H1 (cell line): ENCODE measurements around the gene SLC34A1. TPM values are rescaled to one million over a fixed set of nuclear protein-coding genes. Genes with fewer than 3 reads are reported as not detected.

Experiments
- CTCF ChIA-PET: fragments of 300-600 bp; sonication (Branson Sonifier 250); formaldehyde crosslinking; loops from one replicate; lab custom pipeline; 2021; ENCODE audit not compliant: partially characterized antibody; lab: Charles Lee
- POLR2A ChIA-PET: fragments of 300-600 bp; sonication (Branson Sonifier 250); formaldehyde crosslinking; loops from one replicate; lab custom pipeline; 2021; ENCODE audit warnings: inconsistent platforms; ENCODE audit not compliant: partially characterized antibody; lab: Charles Lee
- DNase-seq, 2 experiments: peaks; one replicate each; pipeline versions ENCODE4 v3.0.0 to v3.0.0-alpha.2; 2010 to 2022; ENCODE audit warnings: low spot score in 2 of 2, low read depth in 1 of 2, mixed read lengths in 1 of 2
- FAIRE-seq: peaks from 2 replicates; lab custom pipeline; 2011; peaks lifted over from hg19 to GRCh38; lab: Jason Lieb, UNC
- H2AFZ ChIP-seq: 2 replicates; pipeline ENCODE4 v1.8.1; 2012; ENCODE audit warnings: low read length, inconsistent platforms
- H2AK5ac ChIP-seq: 2 replicates; pipeline ENCODE4 v1.6.1; 2013; ENCODE audit warnings: low read depth, low read length
- H2BK120ac ChIP-seq: replicated peaks from 2 replicates; pipeline ENCODE3; 2013; ENCODE audit warnings: low read depth, low read length, inconsistent platforms
- H2BK12ac ChIP-seq: 2 replicates; pipeline ENCODE4 v1.6.1; 2013; ENCODE audit warnings: low read depth, low read length
- H2BK15ac ChIP-seq: 2 replicates; pipeline ENCODE4 v1.6.1; 2013; ENCODE audit warnings: low read length
- H2BK20ac ChIP-seq: 2 replicates; pipeline ENCODE4 v1.6.1; 2013; ENCODE audit warnings: low read length
- H2BK5ac ChIP-seq: 2 replicates; pipeline ENCODE4 v1.6.1; 2013; ENCODE audit warnings: low read depth, low read length
- H3K14ac ChIP-seq: 2 replicates; pipeline ENCODE4 v1.6.1; 2013; ENCODE audit warnings: inconsistent platforms; ENCODE audit not compliant: insufficient read length
- H3K18ac ChIP-seq: 2 replicates; pipeline ENCODE4 v1.6.1; 2013; ENCODE audit warnings: low read length; ENCODE audit errors: extremely low read depth
- H3K23ac ChIP-seq: 2 replicates; pipeline ENCODE4 v1.6.1; 2013; ENCODE audit warnings: inconsistent platforms; ENCODE audit not compliant: insufficient read length
- H3K23me2 ChIP-seq: 2 replicates; pipeline ENCODE4 v1.6.1; 2013; ENCODE audit warnings: low read depth, low read length
- H3K27ac ChIP-seq: 2 replicates; pipeline ENCODE4 v1.6.1; 2011; ENCODE audit warnings: low read depth, low read length, inconsistent platforms
- H3K27me3 ChIP-seq, 4 experiments: replicated peaks in 1 of 4; 1 replicate in 1 of 4; 2 replicates in 3 of 4; pipeline versions ENCODE4 v1.6.1 to v1.8.1; 2011 to 2013; ENCODE audit warnings: low read length in 3 of 4, mild to moderate bottlenecking in 3 of 4, inconsistent platforms in 2 of 4, mixed read lengths in 2 of 4, moderate library complexity in 1 of 4; ENCODE audit not compliant: control insufficient read depth in 3 of 4, insufficient read depth in 3 of 4; ENCODE audit errors: extremely low read depth in 1 of 4
- H3K36me3 ChIP-seq, 4 experiments: 2 replicates each; pipeline versions ENCODE4 v1.6.1 to v1.8.1; 2011 to 2013; ENCODE audit warnings: mild to moderate bottlenecking in 4 of 4, low read length in 3 of 4, moderate library complexity in 2 of 4, control low read depth in 1 of 4, inconsistent platforms in 1 of 4; ENCODE audit not compliant: insufficient read depth in 4 of 4, control insufficient read depth in 2 of 4
- H3K4ac ChIP-seq: replicated peaks from 2 replicates; pipeline ENCODE3; 2013; ENCODE audit warnings: low read length, low read depth, mixed read lengths, inconsistent platforms; ENCODE audit not compliant: insufficient read length
- H3K4me1 ChIP-seq, 4 experiments: replicated peaks in 1 of 4; 1 replicate in 1 of 4; 2 replicates in 3 of 4; pipeline versions ENCODE4 v1.6.1 to v1.8.1; 2011 to 2013; ENCODE audit warnings: low read length in 3 of 4, inconsistent platforms in 2 of 4, mixed read lengths in 1 of 4; ENCODE audit not compliant: insufficient read depth in 4 of 4, control insufficient read depth in 3 of 4
- H3K4me2 ChIP-seq, 2 experiments: 2 replicates each; pipeline versions ENCODE4 v1.6.1 to v1.8.1; 2011 to 2013; ENCODE audit warnings: low read depth in 2 of 2, low read length in 2 of 2, control low read depth in 1 of 2, inconsistent platforms in 1 of 2, mild to moderate bottlenecking in 1 of 2; ENCODE audit not compliant: insufficient read depth in 1 of 2
- H3K4me3 ChIP-seq, 4 experiments: fragments of 200-600, 300-600 bp in 1 of 4; sonication (generic), shearing (Covaris generic), sonication (Bioruptor Twin) in 1 of 4; 2 replicates each; pipeline versions ENCODE4 v1.5.1 to v1.8.1; 2011 to 2016; ENCODE audit warnings: low read length in 4 of 4, low read depth in 3 of 4, control low read depth in 2 of 4, inconsistent platforms in 2 of 4, mild to moderate bottlenecking in 2 of 4, mixed read lengths in 1 of 4, moderate library complexity in 1 of 4; ENCODE audit not compliant: insufficient read depth in 2 of 4; ENCODE audit errors: extremely low read depth in 1 of 4
- H3K56ac ChIP-seq: replicated peaks from 2 replicates; pipeline ENCODE3; 2013; ENCODE audit warnings: low read depth, mild to moderate bottlenecking, mixed read lengths, low read length, inconsistent platforms; ENCODE audit not compliant: insufficient read length
- H3K79me1 ChIP-seq: 2 replicates; pipeline ENCODE4 v1.6.1; 2013; ENCODE audit warnings: low read depth, low read length, control low read depth
- H3K79me2 ChIP-seq, 2 experiments: 2 replicates each; pipeline versions ENCODE4 v1.6.1 to v1.8.1; 2012 to 2013; ENCODE audit warnings: low read length in 2 of 2, mild to moderate bottlenecking in 2 of 2, inconsistent platforms in 1 of 2; ENCODE audit not compliant: insufficient read depth in 2 of 2, control insufficient read depth in 1 of 2
- H3K9ac ChIP-seq, 4 experiments: replicated peaks in 1 of 4; 1 replicate in 1 of 4; 2 replicates in 3 of 4; pipeline versions ENCODE4 v1.6.1 to v1.8.1; 2011 to 2013; ENCODE audit warnings: low read depth in 3 of 4, low read length in 3 of 4, control low read depth in 2 of 4, mild to moderate bottlenecking in 2 of 4, moderate library complexity in 2 of 4, inconsistent platforms in 1 of 4; ENCODE audit errors: extremely low read depth in 1 of 4
- H3K9me3 ChIP-seq, 2 experiments: 2 replicates each; pipeline versions ENCODE4 v1.6.1 to v1.8.1; 2012 to 2013; ENCODE audit warnings: mild to moderate bottlenecking in 2 of 2, moderate library complexity in 2 of 2, control low read depth in 1 of 2, inconsistent platforms in 1 of 2, low read depth in 1 of 2, low read length in 1 of 2, mixed read lengths in 1 of 2; ENCODE audit not compliant: insufficient read depth in 2 of 2
- H4K20me1 ChIP-seq, 2 experiments: replicated peaks in 1 of 2; 2 replicates each; pipeline versions ENCODE3 to v1.8.1; 2011 to 2013; ENCODE audit warnings: inconsistent platforms in 2 of 2, low read length in 2 of 2, mild to moderate bottlenecking in 1 of 2; ENCODE audit not compliant: insufficient read depth in 2 of 2, control insufficient read depth in 1 of 2
- H4K5ac ChIP-seq: 2 replicates; pipeline ENCODE4 v1.6.1; 2013; ENCODE audit warnings: low read length, low read depth, mixed read lengths, inconsistent platforms; ENCODE audit not compliant: insufficient read length
- H4K8ac ChIP-seq: 2 replicates; pipeline ENCODE4 v1.8.0; 2013; ENCODE audit warnings: mild to moderate bottlenecking, moderate library complexity, low read length, inconsistent platforms; ENCODE audit not compliant: insufficient read depth; ENCODE audit errors: extremely low read depth
- H4K91ac ChIP-seq: replicated peaks from 2 replicates; pipeline ENCODE3; 2013; ENCODE audit warnings: low read length, mixed read lengths, inconsistent platforms; ENCODE audit not compliant: insufficient read length
- GABPA ChIP-seq: IDR thresholded peaks from 2 replicates; pipeline ENCODE4 v1.6.1; 2011; ENCODE audit warnings: mild to moderate bottlenecking, low read length, moderate library complexity, borderline replicate concordance; ENCODE audit not compliant: insufficient read depth
- KDM4A ChIP-seq: IDR thresholded peaks from one replicate; pipeline ENCODE4 v1.7.1; 2012; ENCODE audit warnings: low read depth, mild to moderate bottlenecking, moderate library complexity, low read length, inconsistent platforms; ENCODE audit not compliant: severe bottlenecking
- MAFK ChIP-seq: IDR thresholded peaks from 2 replicates; pipeline ENCODE4 v1.6.1; 2012; ENCODE audit warnings: low read depth, mild to moderate bottlenecking, improper control_type of control experiment, low read length
- PHF8 ChIP-seq: fragments of 200-600 bp; sonication (generic); conservative IDR thresholded peaks from 2 replicates; pipeline ENCODE4 v1.7.1; 2012; ENCODE audit warnings: low read depth, mild to moderate bottlenecking, inconsistent platforms, low read length, moderate library complexity
- RFX5 ChIP-seq: IDR thresholded peaks from 2 replicates; pipeline ENCODE4 v1.6.1; 2011; ENCODE audit warnings: low read depth, low read length, improper control_type of control experiment, borderline replicate concordance
- SAP30 ChIP-seq: fragments of 300-600 bp; sonication (generic); IDR thresholded peaks from 2 replicates; pipeline ENCODE4 v1.7.1; 2012; ENCODE audit warnings: low read length, moderate library complexity, mild to moderate bottlenecking, inconsistent platforms; ENCODE audit not compliant: insufficient read depth, insufficient replicate concordance
- SP4 ChIP-seq: IDR thresholded peaks from 2 replicates; pipeline ENCODE4 v1.6.1; 2012; ENCODE audit warnings: low read length, inconsistent platforms
- SRF ChIP-seq: IDR thresholded peaks from 2 replicates; pipeline ENCODE4 v1.6.1; 2011; ENCODE audit warnings: mild to moderate bottlenecking, low read depth, low read length, moderate library complexity
- TAF7 ChIP-seq: optimal IDR thresholded peaks from 2 replicates; pipeline ENCODE3; 2011; ENCODE audit warnings: low read depth, mild to moderate bottlenecking, inconsistent platforms, low read length, moderate library complexity, borderline replicate concordance
- WGBS, 2 experiments: shearing (Covaris generic) in 1 of 2; methylation state at CpG; one replicate each; pipeline versions ENCODE4 v1.1.6 to v1.1.7; 2013 to 2015; ENCODE audit warnings: low lambda C conversion rate in 2 of 2, mixed read lengths in 2 of 2, inconsistent platforms in 1 of 2, low coverage in 1 of 2, missing lambda C conversion rate in 1 of 2; ENCODE audit not compliant: insufficient replicate concordance in 2 of 2, insufficient coverage in 1 of 2, insufficient read length in 1 of 2; ENCODE audit errors: extremely low coverage in 1 of 2, missing lambda C conversion rate in 1 of 2; 5-methylcytosine and 5-hydroxymethylcytosine counted together
- polyA plus RNA-seq, 7 experiments: library from polyadenylated mRNA; depleted of rRNA in 3 of 7; stranded (reverse) in 5 of 7; unstranded in 2 of 7; fragments of >200 nt in 5 of 7; fragments of 200-250 nt in 2 of 7; gene quantifications; 1 replicate in 5 of 7; 2 replicates in 1 of 7; 4 replicates in 1 of 7; pipeline versions ENCODE4 v1.2.1 to v1.2.3, GENCODE V29; 2011 to 2013; ENCODE audit warnings: missing spikeins in 2 of 7, mixed read lengths in 2 of 7
- total RNA-seq: library from RNA; stranded (reverse); fragmentation: NEBNext Ultra II Directional; extraction: Animal tissue kit (Norgen Biotek cat#: 25700); gene quantifications from 2 replicates; pipeline ENCODE4 v1.2.1, GENCODE V29; 2021

Gene SLC34A1
- total and polyA plus RNA-seq, 2 of the 8 experiments (the other 6 are each of a cell fraction or from before 2014, with no cell fraction given), result not detected

- Histone ChIP-seq H3K79me2 (no peaks in the 10 kb centered on the region), H2AFZ (no peak overlapping the region), H3K56ac (no peak overlapping the region), H3K14ac (no peak overlapping the region), H4K5ac (no peak overlapping the region), H3K4me3 (no peak overlapping the region), H2BK20ac (no peak overlapping the region), H3K23ac (no peak overlapping the region), H2AK5ac (no peak overlapping the region), H3K27me3 (peaks cover 0 to 2% (median under 1%) of the 10 kb centered on the region in 4 experiments; a peak in 3 of 7 replicates), H3K23me2 (no peaks in the 10 kb centered on the region), H3K9me3 (no peaks in the 10 kb centered on the region), H4K20me1 (no peaks in the 10 kb centered on the region), H2BK5ac (no peak overlapping the region), H3K9ac (no peak overlapping the region; a peak in 1 of 7 replicates), H2BK15ac (no peak overlapping the region), H3K4me1 (peaks cover 0 to 7% (median 2%) of the 10 kb centered on the region in 4 experiments; a peak in 3 of 7 replicates), H4K91ac (no peak overlapping the region), H3K4me2 (no peak overlapping the region), H3K79me1 (no peaks in the 10 kb centered on the region), H3K36me3 (no peaks in the 10 kb centered on the region), H3K27ac (no peak overlapping the region), H2BK12ac (no peak overlapping the region), H3K4ac (no peak overlapping the region), H2BK120ac (no peak overlapping the region), H4K8ac (no peak overlapping the region; the same call in 1 of the 2 replicates), H3K18ac (no peak overlapping the region)
- DNase-seq, result no peak
- no peak for FAIRE-seq
- TF ChIP-seq SRF (no peak), KDM4A (no peak), RFX5 (no peak), PHF8 (no peak), GABPA (no peak), TAF7 (no peak), MAFK (no peak), SP4 (no peak), SAP30 (no peak)
- WGBS, 2 experiments, result 91% methylated on average over 9 of the region's 9 CpGs; no CpG with 5 or more reads in 1 of the 2 experiments
- ChIA-PET CTCF (interaction anchor here (0.6 to 18.7 kb wide), 18 partner anchors 8 to 97 kb away, joined by 3 to 430 read pairs (median 4); partner anchors contain the start of gene PRR7), POLR2A (interaction anchor here (0.9 to 6.0 kb wide), 13 partner anchors 10 to 80 kb away, joined by 3 to 49 read pairs (median 4); partner anchors contain the start of genes GRK6, LMAN2 and PRR7)
Observed at GRCh38 chr5:177383181-177383580, 1.1 kb upstream of the SLC34A1 start.
